Measurements from ENCODE around the gene RSPH9. TPM values are rescaled to one million over a fixed set of nuclear protein-coding genes. Genes with fewer than 3 reads are reported as not detected.

Gene RSPH9
- total RNA-seq, 1 donor from 2014 or later: 0.22 TPM

- Mint-ChIP-seq H3K27me3 (ENCODE audit: unreplicated experiment) (peaks cover 3% of the 10 kb centered on the region), H3K27ac (ENCODE audit: unreplicated experiment) (no peak overlapping the region), H3K9me3 (ENCODE audit: unreplicated experiment) (peaks cover 2% of the 10 kb centered on the region), H3K4me3 (ENCODE audit: unreplicated experiment) (no peak overlapping the region), H3K4me1 (ENCODE audit: low read depth, unreplicated experiment) (no peaks in the 10 kb centered on the region), H3K36me3 (ENCODE audit: unreplicated experiment) (no peaks in the 10 kb centered on the region)
- no peak for DNase-seq
- no peak for TF ChIP-seq CTCF (IDR thresholded peaks at IDR 0.05; ENCODE audit: partially characterized antibody, unreplicated experiment)
These were observed 30.1 kb downstream of the RSPH9 start for GRCh38 chr6:43674921-43675320.

DNA sequence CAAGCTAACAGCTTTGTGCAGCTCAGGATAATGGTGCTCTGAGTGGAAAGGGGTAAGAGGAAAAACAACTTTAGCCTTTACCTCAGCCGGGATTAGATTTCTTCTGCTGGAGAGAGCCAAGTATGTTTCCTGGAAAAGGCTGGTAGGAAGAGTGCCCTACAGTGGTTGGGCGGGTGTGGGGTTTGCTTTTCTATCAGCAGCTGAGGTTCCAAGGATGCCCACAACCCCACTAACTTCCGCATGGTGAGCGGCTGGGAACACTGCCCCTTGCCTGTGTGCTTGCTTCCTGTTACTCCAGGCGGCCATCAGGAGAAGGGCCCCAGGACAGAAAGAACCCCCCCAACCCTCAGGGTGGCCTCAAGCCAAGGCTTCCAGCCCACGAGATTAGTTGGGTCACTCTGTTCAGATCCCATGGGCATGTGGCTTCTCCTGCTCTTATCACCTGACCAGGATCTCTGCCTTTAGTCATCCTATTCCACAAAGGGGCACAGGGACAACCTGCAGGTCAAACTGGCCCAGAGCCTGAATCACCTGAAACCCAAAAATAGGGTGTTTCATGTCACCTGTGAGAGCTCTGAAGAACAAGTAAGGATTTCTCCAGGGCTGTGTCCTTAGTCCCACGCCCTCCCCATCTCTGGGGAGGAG is 32.2 kb downstream of the RSPH9 start:
- no peak for DNase-seq
- no peak overlapping the region for H3K4me3 Mint-ChIP-seq (ENCODE audit: unreplicated experiment)
- no peaks in the 10 kb centered on the region for H3K36me3 Mint-ChIP-seq (ENCODE audit: unreplicated experiment)
- H3K9me3 Mint-ChIP-seq (ENCODE audit: unreplicated experiment): peaks cover 2% of the 10 kb centered on the region
- no peaks in the 10 kb centered on the region for H3K4me1 Mint-ChIP-seq (ENCODE audit: low read depth, unreplicated experiment)
- peaks cover 2% of the 10 kb centered on the region for H3K27me3 Mint-ChIP-seq (ENCODE audit: unreplicated experiment)
- H3K27ac Mint-ChIP-seq (ENCODE audit: unreplicated experiment): no peak overlapping the region
- TF ChIP-seq CTCF (IDR thresholded peaks at IDR 0.05; ENCODE audit: partially characterized antibody, unreplicated experiment): no peak

- no peak for TF ChIP-seq CTCF (IDR thresholded peaks at IDR 0.05; ENCODE audit: partially characterized antibody, unreplicated experiment)
- DNase-seq: no peak
- H3K4me3 Mint-ChIP-seq (ENCODE audit: unreplicated experiment): no peak overlapping the region
- no peak overlapping the region for H3K27ac Mint-ChIP-seq (ENCODE audit: unreplicated experiment)
- no peaks in the 10 kb centered on the region for H3K36me3 Mint-ChIP-seq (ENCODE audit: unreplicated experiment)
- H3K9me3 Mint-ChIP-seq (ENCODE audit: unreplicated experiment): peaks cover 2% of the 10 kb centered on the region
- peaks cover 2% of the 10 kb centered on the region for H3K27me3 Mint-ChIP-seq (ENCODE audit: unreplicated experiment)
- no peaks in the 10 kb centered on the region for H3K4me1 Mint-ChIP-seq (ENCODE audit: low read depth, unreplicated experiment)
These were observed 32.9 kb downstream of the RSPH9 start for GRCh38 chr6:43677759-43678158.

GRCh38 chr6:43678341-43678740 is 33.5 kb downstream of the RSPH9 start:
- peaks cover 2% of the 10 kb centered on the region for H3K27me3 Mint-ChIP-seq (ENCODE audit: unreplicated experiment)
- H3K4me1 Mint-ChIP-seq (ENCODE audit: low read depth, unreplicated experiment): peaks cover 3% of the 10 kb centered on the region
- no peaks in the 10 kb centered on the region for H3K36me3 Mint-ChIP-seq (ENCODE audit: unreplicated experiment)
- no peaks in the 10 kb centered on the region for H3K9me3 Mint-ChIP-seq (ENCODE audit: unreplicated experiment)
- no peak overlapping the region for H3K4me3 Mint-ChIP-seq (ENCODE audit: unreplicated experiment)
- no peak for DNase-seq
- TF ChIP-seq CTCF (IDR thresholded peaks at IDR 0.05; ENCODE audit: partially characterized antibody, unreplicated experiment): no peak
- no peak overlapping the region for H3K27ac Mint-ChIP-seq (ENCODE audit: unreplicated experiment)

DNA sequence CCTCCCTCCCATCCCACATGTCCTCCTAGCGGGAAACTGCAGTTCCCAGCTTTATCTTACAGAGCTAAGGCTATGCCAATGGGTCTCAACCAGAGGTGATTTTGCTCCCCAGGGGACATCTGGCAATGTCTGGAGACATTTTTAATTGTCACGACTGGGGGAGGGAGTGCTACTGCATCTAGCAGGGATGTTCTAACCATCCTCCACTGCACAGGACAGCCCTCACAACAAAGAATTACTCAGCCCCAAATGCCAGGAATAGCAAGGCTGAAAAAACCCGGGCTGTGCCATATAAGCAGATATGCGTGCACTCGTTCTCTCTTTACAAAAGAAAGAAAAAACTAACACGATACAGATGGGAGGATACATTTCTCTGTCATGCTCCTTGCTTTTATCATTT is 34.2 kb downstream of the RSPH9 start:
- Mint-ChIP-seq H3K4me3 (ENCODE audit: unreplicated experiment) (no peak overlapping the region), H3K4me1 (ENCODE audit: low read depth, unreplicated experiment) (peaks cover 6% of the 10 kb centered on the region), H3K9me3 (ENCODE audit: unreplicated experiment) (no peaks in the 10 kb centered on the region), H3K27me3 (ENCODE audit: unreplicated experiment) (peaks cover 2% of the 10 kb centered on the region), H3K27ac (ENCODE audit: unreplicated experiment) (no peak overlapping the region), H3K36me3 (ENCODE audit: unreplicated experiment) (no peaks in the 10 kb centered on the region)
- DNase-seq: no peak
- no peak for TF ChIP-seq CTCF (IDR thresholded peaks at IDR 0.05; ENCODE audit: partially characterized antibody, unreplicated experiment)
